Heart left ventricle (tissue), 16 donors: ENCODE measurements around the gene PTPRE. TPM values are rescaled to one million over a fixed set of nuclear protein-coding genes. Genes with fewer than 3 reads are reported as not detected.

Experiments
- ATAC-seq, 4 donors: fragments of 200-7000 bp; cut with Tn5 transposase; one replicate each; pipeline ENCODE4 v1.9.1; 2020 to 2022; ENCODE audit warnings: moderate library complexity in 4 of 4, mild to moderate bottlenecking in 3 of 4, moderate number of reproducible peaks in 1 of 4
- DNase-seq, 5 donors: peaks; one replicate each; pipeline ENCODE4 v3.0.0-alpha.2; 2020
- H3K27ac ChIP-seq, 12 donors: fragments of 200-600 bp; sonication (generic) in 4 of 12; one replicate each; pipeline versions ENCODE4 v1.5.0 to v1.8.0; 2016 to 2022; ENCODE audit warnings: mild to moderate bottlenecking in 2 of 12
- H3K27me3 ChIP-seq, 9 donors: fragments of 200-600 bp; sonication (generic) in 2 of 9; one replicate each; pipeline versions ENCODE4 v1.5.1 to v1.8.0; 2016 to 2022; ENCODE audit warnings: mild to moderate bottlenecking in 3 of 9
- H3K36me3 ChIP-seq, 9 donors: fragments of 200-600 bp; sonication (generic) in 2 of 9; one replicate each; pipeline versions ENCODE4 v1.5.0 to v1.8.0; 2018 to 2022; ENCODE audit warnings: mild to moderate bottlenecking in 2 of 9
- H3K4me1 ChIP-seq, 12 donors: fragments of 200-600 bp; sonication (generic) in 4 of 12; one replicate each; pipeline versions ENCODE4 v1.5.0 to v1.8.0; 2016 to 2022; ENCODE audit warnings: mild to moderate bottlenecking in 3 of 12
- H3K4me3 ChIP-seq, 12 donors: fragments of 200-600 bp; sonication (generic) in 4 of 12; one replicate each; pipeline versions ENCODE4 v1.5.0 to v1.8.0; 2017 to 2022; ENCODE audit warnings: mild to moderate bottlenecking in 9 of 12, moderate library complexity in 4 of 12
- H3K9me3 ChIP-seq, 12 donors: fragments of 200-600 bp; sonication (generic) in 4 of 12; one replicate each; pipeline versions ENCODE4 v1.5.0 to v1.8.0; 2016 to 2022; ENCODE audit warnings: mild to moderate bottlenecking in 1 of 12
- CTCF ChIP-seq, 12 donors: fragments of 200-600 bp; sonication (generic) in 4 of 12; IDR thresholded peaks; one replicate each; pipeline versions ENCODE4 v1.5.0 to v1.8.0; 2018 to 2022; ENCODE audit warnings: antibody characterized with exemption in 12 of 12, mild to moderate bottlenecking in 5 of 12
- POLR2A ChIP-seq, 2 donors: fragments of 450-650 bp; IDR thresholded peaks; one replicate each; pipeline ENCODE4 v1.6.1; 2017; ENCODE audit warnings: antibody characterized with exemption in 2 of 2, mild to moderate bottlenecking in 2 of 2, moderate library complexity in 2 of 2
- WGBS, 4 donors: extraction: QIAGEN DNeasy Blood & Tissue Kit in 2 of 4; methylation state at CpG; one replicate each; pipeline versions ENCODE4 v1.1.5 to v1.1.7; 2013 to 2018; 5-methylcytosine and 5-hydroxymethylcytosine counted together
- intact Hi-C, 10 donors: fragments of 100-400 bp; cut with DNase I; formaldehyde crosslinking; loops; one replicate each; pipeline versions ENCODE4 v1.11.1 to v1.14.2; 2022
- polyA plus RNA-seq, 2 donors: library from polyadenylated mRNA; stranded (reverse); fragments of 200-250 nt; gene quantifications; one replicate each; pipeline ENCODE4 v1.2.3, GENCODE V29; 2013
- total RNA-seq, 9 donors: library from RNA; depleted of rRNA in 2 of 9; stranded (reverse); fragments of >200 nt in 2 of 9; fragmentation: NEBNext Ultra II Directional in 3 of 9; extraction: Animal tissue kit (Norgen Biotek cat#: 25700) in 3 of 9; gene quantifications; one replicate each; pipeline versions ENCODE4 v1.1.0 to v1.2.4, GENCODE V29; 2016 to 2023
- donor health status: ischemic (EF 13 %, LVEDD 7.1; RV severe dilation, severe dysfunction).
- donor health status: healthy with polysubstance abuse.
- donor health status: DM: no; HTN: yes; CAD: no.
- donor health status: DM: no; HTN: no; CAD: no.
- donor health status: ischemic (EF 25% LVEDD 6.9; RV normal size, moderate dysfunction).
- donor health status: ischemic (EF 25% LVEDD 5.7; RV mildly dilated, moderate dysfunction).
- donor health status: healthy.
- donor health status: DM: yes; HTN: yes; CAD: no.
- donor health status: ischemic (EF 35%, LVEDD 5.7; RV mildly dilated, moderate dysfunction).
- donor health status: nonischemic (EF 11% LVEDD 7.7; RV severe dilation, severe dysfunction).
- donor health status: DM: yes; HTN: yes; CAD: no.
- donor health status: PGD.
- donor health status: ischemic (EF 29% LVEDD 5.4; RV normal size, mild dysfunction).
- donor health status: nonischemic (EF 23%, LVEDD 6.1; RV moderate dilation, normal function).

Gene PTPRE
- total and polyA plus RNA-seq, 11 donors, result 6.9 to 55.0 (median 24.1) TPM

GRCh38 chr10:128095027-128095752 lies 188.3 kb downstream of the PTPRE start:
- DNase-seq (no peak), ATAC-seq (no peak)
- 88 to 92% (median 90%) methylated on average over 9 to 11 of the region's 11 CpGs for WGBS, 4 donors
- no peak overlapping the region for H3K4me3 ChIP-seq
- intact Hi-C loops, result loop anchor here in 1 of 10 donors (10.0 kb wide), 1 partner anchor 840 kb away; no protein-coding TSS in a partner anchor
- no peaks in the 10 kb centered on the region for H3K9me3 ChIP-seq
- TF ChIP-seq CTCF (IDR thresholded peaks at IDR 0.05) (no peak), POLR2A (IDR thresholded peaks at IDR 0.05) (no peak)
- peaks cover 0 to 5% (median 0%) of the 10 kb centered on the region in 9 donors for H3K27me3 ChIP-seq
- H3K4me1 ChIP-seq, result no peaks in the 10 kb centered on the region
- H3K36me3 ChIP-seq, result peaks cover 0 to 18% (median 0%) of the 10 kb centered on the region in 9 donors
- H3K27ac ChIP-seq, result no peak overlapping the region

GRCh38 chr10:128095753-128096469 lies 189.0 kb downstream of the PTPRE start:
- intact Hi-C loops, result loop anchor here in 1 of 10 donors (10.0 kb wide), 1 partner anchor 839 kb away; no protein-coding TSS in a partner anchor
- H3K27me3 ChIP-seq, result peaks cover 0 to 4% (median 0%) of the 10 kb centered on the region in 9 donors
- H3K4me1 ChIP-seq, result no peaks in the 10 kb centered on the region
- no peak for ATAC-seq
- H3K27ac ChIP-seq, result no peak overlapping the region
- H3K4me3 ChIP-seq, result no peak overlapping the region
- H3K9me3 ChIP-seq, result no peaks in the 10 kb centered on the region
- DNase-seq, result no peak
- H3K36me3 ChIP-seq, result peaks cover 0 to 23% (median 0%) of the 10 kb centered on the region in 9 donors
- 85 to 95% (median 91%) methylated on average over 11 of the region's 11 CpGs for WGBS, 4 donors
- TF ChIP-seq CTCF (IDR thresholded peaks at IDR 0.05) (no peak), POLR2A (IDR thresholded peaks at IDR 0.05) (no peak)

- DNase-seq (no peak), ATAC-seq (no peak)
- Histone ChIP-seq H3K27ac (no peak overlapping the region), H3K36me3 (peaks cover 0 to 23% (median 0%) of the 10 kb centered on the region in 9 donors), H3K4me1 (no peaks in the 10 kb centered on the region), H3K4me3 (no peak overlapping the region), H3K27me3 (peaks cover 0 to 1% (median 0%) of the 10 kb centered on the region in 9 donors), H3K9me3 (no peaks in the 10 kb centered on the region)
- WGBS, 4 donors, result 90 to 93% (median 91%) methylated on average over 5 of the region's 5 CpGs
- TF ChIP-seq CTCF (IDR thresholded peaks at IDR 0.05) (no peak), POLR2A (IDR thresholded peaks at IDR 0.05) (no peak)
- intact Hi-C loops, result loop anchor here in 1 of 10 donors (10.0 kb wide), 1 partner anchor 838 kb away; no protein-coding TSS in a partner anchor
Measured at GRCh38 chr10:128096486-128097199, 189.7 kb downstream of the PTPRE start.
